SU-DHL-6 (cell line): ENCODE measurements around the gene ZFP36.

Source experiments
- H2AFZ ChIP-seq: fragments of 200-600 bp; sonication (generic); 2 replicates; pipeline ENCODE4 v1.6.1; 2014; ENCODE audit warnings: low read depth, mild to moderate bottlenecking, moderate library complexity, mixed read lengths, antibody characterized with exemption, low read length; ENCODE audit not compliant: severe bottlenecking
- H3F3A ChIP-seq: fragments of 200-600 bp; shearing (Covaris generic); 2 replicates; pipeline ENCODE4 v1.6.0; 2016; ENCODE audit warnings: antibody characterized with exemption, mild to moderate bottlenecking; ENCODE audit not compliant: insufficient read depth
- H3K27ac ChIP-seq: fragments of 200-600 bp; sonication (generic); 2 replicates; pipeline ENCODE4 v1.5.1; 2016; ENCODE audit warnings: low read depth, mild to moderate bottlenecking, low read length, moderate library complexity, mixed read lengths
- H3K27me3 ChIP-seq: fragments of 200-600 bp; sonication (generic), shearing (Covaris generic); 2 replicates; pipeline ENCODE4 v1.6.0; 2014; ENCODE audit warnings: mild to moderate bottlenecking, low read length
- H3K36me3 ChIP-seq: fragments of 200-600 bp; sonication (generic); 2 replicates; pipeline ENCODE4 v1.6.1; 2014; ENCODE audit warnings: mild to moderate bottlenecking, low read length, mixed read lengths
- H3K4me2 ChIP-seq: fragments of 300-600, 200-600 bp; shearing (Covaris generic), sonication (generic); 2 replicates; pipeline ENCODE4 v1.6.0; 2014; ENCODE audit warnings: low read length, low read depth, mild to moderate bottlenecking; ENCODE audit not compliant: poor library complexity, severe bottlenecking
- H3K4me3 ChIP-seq: fragments of 200-600 bp; sonication (generic); 2 replicates; pipeline ENCODE4 v1.5.1; 2014; ENCODE audit warnings: antibody characterized with exemption, low read length, mild to moderate bottlenecking, mixed read lengths; ENCODE audit not compliant: insufficient read depth, poor library complexity, severe bottlenecking
- H3K79me2 ChIP-seq: fragments of 200-600 bp; sonication (generic); 2 replicates; pipeline ENCODE4 v1.6.1; 2014; ENCODE audit warnings: mild to moderate bottlenecking, low read length, moderate library complexity; ENCODE audit not compliant: insufficient read depth
- H3K9ac ChIP-seq: fragments of 200-600 bp; sonication (generic); 2 replicates; pipeline ENCODE4 v1.7.0; 2014; ENCODE audit warnings: mild to moderate bottlenecking, low read length
- H3K9me2 ChIP-seq: fragments of 200-600 bp; sonication (generic); replicated peaks from 2 replicates; pipeline ENCODE4 v1.6.1; 2014; ENCODE audit warnings: low read length; ENCODE audit not compliant: insufficient read depth
- H3K9me3 ChIP-seq: fragments of 200-600 bp; sonication (generic); 2 replicates; pipeline ENCODE4 v1.6.1; 2014; ENCODE audit warnings: low read length, mixed read lengths; ENCODE audit not compliant: insufficient read depth
- H4K20me1 ChIP-seq: fragments of 200-600 bp; sonication (generic); 2 replicates; pipeline ENCODE4 v1.6.1; 2014; ENCODE audit warnings: low read depth, mild to moderate bottlenecking, antibody characterized with exemption, low read length, moderate library complexity, mixed read lengths
- CTCF ChIP-seq: fragments of 200-600 bp; sonication (generic); IDR thresholded peaks from one replicate; pipeline ENCODE4 v1.5.1; 2017; ENCODE audit warnings: antibody characterized with exemption, mild to moderate bottlenecking, low read length, moderate library complexity; ENCODE audit not compliant: insufficient read depth, poor library complexity, severe bottlenecking
- EZH2phosphoT487 ChIP-seq: fragments of 200-600 bp; sonication (generic), shearing (Covaris generic); conservative IDR thresholded peaks from 2 replicates; pipeline ENCODE4 v1.6.1; 2018; ENCODE audit warnings: mild to moderate bottlenecking, antibody characterized with exemption, low read length, moderate library complexity, mixed read lengths

Gene ZFP36

GRCh38 chr19:39401070-39401548, 5.5 kb upstream of the ZFP36 start:
- no peak overlapping the region for H2AFZ ChIP-seq
- H3K4me3 ChIP-seq, result no peak overlapping the region
- no peaks in the 10 kb centered on the region for H3K79me2 ChIP-seq
- H3K36me3 ChIP-seq, result no peaks in the 10 kb centered on the region
- H3K9ac ChIP-seq, result no peak overlapping the region
- no peak overlapping the region for H3K27ac ChIP-seq
- H3K27me3 ChIP-seq, result no peaks in the 10 kb centered on the region
- no peaks in the 10 kb centered on the region for H4K20me1 ChIP-seq
- H3K9me2 ChIP-seq, result no peaks in the 10 kb centered on the region
- H3F3A ChIP-seq, result peaks cover 28% of the 10 kb centered on the region
- TF ChIP-seq CTCF (no peak), EZH2phosphoT487 (no peak)
- H3K4me2 ChIP-seq, result no peak overlapping the region
- H3K9me3 ChIP-seq, result no peaks in the 10 kb centered on the region

DNA sequence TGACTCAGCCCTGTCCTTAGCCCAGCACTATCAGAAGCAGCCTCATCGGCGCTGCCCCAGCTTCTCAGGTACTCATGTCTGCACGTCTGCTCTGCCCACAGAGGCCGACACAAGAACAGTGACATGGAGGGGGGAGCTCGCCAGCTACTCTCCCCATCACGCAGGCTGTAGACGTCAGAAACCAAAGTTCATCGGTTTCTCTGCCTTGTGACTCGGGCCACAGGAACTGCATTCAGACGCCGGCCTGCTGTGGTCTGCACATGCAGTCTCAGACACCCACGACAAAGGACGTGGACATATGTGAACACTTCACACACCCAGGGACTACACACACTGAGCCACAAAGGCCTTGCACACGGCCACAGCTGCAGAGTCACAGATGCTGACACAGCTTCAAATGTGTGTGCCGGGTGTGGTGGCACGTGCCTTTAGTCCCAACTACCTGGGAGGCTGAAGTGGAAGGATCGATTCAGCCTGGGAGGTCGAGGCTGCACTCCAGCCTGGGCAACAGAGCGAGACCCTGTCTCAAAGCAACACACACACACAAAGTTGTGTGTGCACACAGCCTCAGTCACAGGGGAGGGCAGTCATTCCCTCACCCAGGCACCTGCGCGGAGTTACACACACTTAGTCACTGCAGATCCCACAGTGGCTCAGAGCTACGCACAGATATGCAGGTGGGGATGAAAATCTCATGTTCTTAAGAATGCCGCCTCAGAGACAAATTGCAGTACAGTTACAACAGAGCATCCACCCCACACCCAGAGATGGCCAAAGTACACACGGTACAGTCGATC, 4.9 kb upstream of the ZFP36 start:
- Histone ChIP-seq H3F3A (peaks cover 30% of the 10 kb centered on the region), H3K27ac (peak overlapping the region; percentile 57), H3K27me3 (no peaks in the 10 kb centered on the region), H4K20me1 (no peaks in the 10 kb centered on the region), H3K4me2 (peak overlapping the region; percentile 45), H3K9me2 (no peaks in the 10 kb centered on the region), H3K36me3 (no peaks in the 10 kb centered on the region), H2AFZ (peak overlapping the region; percentile 75), H3K9ac (peak overlapping the region; percentile 45), H3K4me3 (no peak overlapping the region), H3K9me3 (no peaks in the 10 kb centered on the region), H3K79me2 (no peaks in the 10 kb centered on the region; the same call in 1 of the 2 replicates)
- TF ChIP-seq EZH2phosphoT487 (no peak), CTCF (no peak)

- Histone ChIP-seq H2AFZ (peak overlapping the region; percentile 75), H3K4me2 (peak overlapping the region; percentile 45), H3F3A (peaks cover 35% of the 10 kb centered on the region), H3K36me3 (no peaks in the 10 kb centered on the region), H3K9ac (peak overlapping the region; percentile 45), H3K9me3 (no peaks in the 10 kb centered on the region), H3K9me2 (no peaks in the 10 kb centered on the region), H3K27me3 (no peaks in the 10 kb centered on the region), H3K27ac (peak overlapping the region; percentile 57), H3K79me2 (peaks cover 5% of the 10 kb centered on the region), H4K20me1 (no peaks in the 10 kb centered on the region), H3K4me3 (peak overlapping the region; percentile 27)
- TF ChIP-seq CTCF (no peak), EZH2phosphoT487 (no peak)
These were observed 4.0 kb upstream of the ZFP36 start for GRCh38 chr19:39402346-39403300.
